Kasumi-1 (cell line): Measurements from ENCODE around the gene KDM2A.
A peak's percentile ranks its signal among the peaks of the same experiment; 100 is the strongest.

Experiments used
- DNase-seq, 2 experiments: peaks; one replicate each; lab custom pipeline; 2025; lab: John Stamatoyannopoulos, UW

The KDM2A gene

DNA sequence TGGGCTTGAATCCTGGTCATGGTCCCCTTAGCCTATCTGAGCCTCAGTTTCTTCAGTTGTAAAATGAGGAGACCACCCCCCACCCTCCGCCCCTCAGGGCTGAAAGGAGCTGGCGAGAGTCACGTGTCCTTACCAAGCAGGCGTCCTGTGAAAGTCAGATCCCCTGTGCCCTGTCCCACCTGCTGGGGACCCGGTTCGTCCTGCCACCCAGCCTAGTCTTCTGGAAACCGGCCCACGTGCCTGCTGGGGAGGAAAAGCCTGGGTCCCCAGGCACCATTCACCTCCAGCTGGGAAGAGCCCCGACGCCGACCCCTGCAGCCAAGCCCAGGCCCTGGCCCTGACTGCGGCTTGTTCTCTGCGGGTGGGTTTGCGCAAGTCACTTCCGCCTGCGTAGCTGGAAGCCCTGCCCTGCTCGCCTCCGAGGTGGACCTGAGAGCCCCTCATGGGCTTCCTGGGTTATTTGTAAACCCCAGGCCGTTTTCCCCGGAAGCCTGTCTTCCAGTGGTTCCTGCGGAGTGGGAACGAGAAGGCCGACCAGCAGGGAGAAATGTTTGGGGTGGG is 183.6 kb downstream of the KDM2A start:
- DNase-seq, result peak; percentile 44 to 55

DNA sequence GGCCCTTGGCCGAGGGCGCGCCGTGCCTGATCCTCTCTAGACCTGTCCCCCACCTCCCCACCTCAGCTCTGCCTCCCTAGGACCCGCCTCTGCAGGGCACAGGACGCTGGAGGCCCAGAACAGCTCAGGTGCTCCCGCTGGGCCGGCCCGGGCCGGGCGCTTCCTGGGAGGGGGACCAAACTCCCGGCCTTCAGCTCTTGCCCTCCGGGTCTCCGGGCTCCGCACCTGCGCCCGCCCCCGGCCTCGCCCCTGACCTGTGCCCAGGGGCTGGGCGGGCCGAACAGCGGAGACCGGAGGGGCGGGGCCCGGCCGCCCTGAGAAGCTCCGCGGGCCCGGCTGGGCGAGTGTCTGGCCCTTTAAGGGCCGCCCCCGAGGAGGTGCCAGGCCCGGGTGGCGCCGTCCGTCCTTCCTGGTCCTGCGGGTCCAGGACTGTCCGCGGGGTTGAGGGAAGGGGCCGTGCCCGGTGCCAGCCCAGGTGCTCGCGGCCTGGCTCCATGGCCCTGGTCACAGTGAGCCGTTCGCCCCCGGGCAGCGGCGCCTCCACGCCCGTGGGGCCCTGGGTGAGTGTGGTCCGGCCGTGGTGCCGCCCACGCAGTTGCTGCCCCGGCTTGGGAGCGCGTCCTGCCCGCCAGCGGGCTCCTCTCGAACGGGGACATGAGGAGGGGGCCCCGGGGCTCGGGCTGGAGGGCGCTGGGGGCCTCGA is 184.2 kb downstream of the KDM2A start, which contains the start of gene SSH3:
TSS of gene SSH3 (plus strand) at position 399 of the 703 bp plus-strand sequence. CDS start at position 495, 96 bp downstream.
- peak; percentile 52 to 55 for DNase-seq

GRCh38 chr11:67303835-67304411 is 184.9 kb downstream of the KDM2A start:
- DNase-seq, result no peak

GRCh38 chr11:67304511-67305113 is 185.5 kb downstream of the KDM2A start:
- DNase-seq, result no peak

- DNase-seq, result no peak
Observed at GRCh38 chr11:67306769-67307544, 187.9 kb downstream of the KDM2A start.

- DNase-seq, result no peak
Observed at GRCh38 chr11:67307545-67308001, 188.5 kb downstream of the KDM2A start.
